Hepatocyte (in vitro differentiated cells): ENCODE data around the gene SPDYE4. TPM values are rescaled to one million over a fixed set of nuclear protein-coding genes. Genes with fewer than 3 reads are reported as not detected.

ENCODE experiments used
- DNase-seq: peaks from one replicate; pipeline ENCODE4 v3.0.0-alpha.2; 2016; ENCODE audit warnings: low spot score
- H2AFZ ChIP-seq: fragments of 200-600 bp; sonication (generic); 2 replicates; pipeline ENCODE4 v1.6.0; 2016; ENCODE audit warnings: antibody characterized with exemption, mild to moderate bottlenecking
- H3K27ac ChIP-seq: fragments of 200-600 bp; sonication (generic); 2 replicates; pipeline ENCODE4 v1.5.1; 2016; ENCODE audit warnings: mild to moderate bottlenecking
- H3K27me3 ChIP-seq: fragments of 200-600 bp; sonication (generic); 2 replicates; pipeline ENCODE4 v1.6.1; 2016
- H3K36me3 ChIP-seq: fragments of 200-600 bp; sonication (generic); replicated peaks from 2 replicates; pipeline ENCODE4 v1.5.1; 2016; ENCODE audit warnings: low read depth; ENCODE audit not compliant: insufficient read depth
- H3K4me1 ChIP-seq: fragments of 200-600 bp; sonication (generic); 2 replicates; pipeline ENCODE4 v1.5.1; 2016; ENCODE audit warnings: mild to moderate bottlenecking, moderate library complexity; ENCODE audit not compliant: insufficient read depth
- H3K4me2 ChIP-seq: fragments of 200-600 bp; sonication (generic); 2 replicates; pipeline ENCODE4 v1.6.0; 2016
- H3K4me3 ChIP-seq: fragments of 200-600 bp; sonication (generic); 2 replicates; pipeline ENCODE4 v1.5.1; 2016; ENCODE audit warnings: mild to moderate bottlenecking
- H3K79me2 ChIP-seq: fragments of 200-600 bp; sonication (generic); 2 replicates; pipeline ENCODE4 v1.6.0; 2017; ENCODE audit warnings: mild to moderate bottlenecking
- H3K9me2 ChIP-seq: fragments of 200-600 bp; sonication (generic); replicated peaks from 2 replicates; pipeline ENCODE4 v1.6.0; 2017; ENCODE audit warnings: mild to moderate bottlenecking; ENCODE audit not compliant: insufficient read depth
- H3K9me3 ChIP-seq: fragments of 200-600 bp; sonication (generic); 2 replicates; pipeline ENCODE4 v1.5.1; 2016; ENCODE audit warnings: low read depth, mild to moderate bottlenecking
- H4K20me1 ChIP-seq: fragments of 200-600 bp; sonication (generic); 2 replicates; pipeline ENCODE4 v1.6.0; 2016; ENCODE audit warnings: mild to moderate bottlenecking; ENCODE audit not compliant: insufficient read depth, poor library complexity, severe bottlenecking
- CTCF ChIP-seq: fragments of 200-600 bp; sonication (generic); IDR thresholded peaks from 2 replicates; pipeline ENCODE4 v1.5.1; 2016; ENCODE audit warnings: antibody characterized with exemption, mild to moderate bottlenecking; ENCODE audit not compliant: poor library complexity
- EZH2 ChIP-seq: fragments of 200-600 bp; sonication (generic); IDR thresholded peaks from 2 replicates; pipeline ENCODE4 v1.6.1; 2016; ENCODE audit warnings: antibody characterized with exemption, mild to moderate bottlenecking, borderline replicate concordance
- EZH2phosphoT487 ChIP-seq: fragments of 200-600 bp; sonication (generic); IDR thresholded peaks from one replicate; pipeline ENCODE4 v1.6.1; 2018; ENCODE audit warnings: antibody characterized with exemption, mild to moderate bottlenecking, low read depth, moderate library complexity; ENCODE audit not compliant: unreplicated experiment, severe bottlenecking
- WGBS: methylation state at CpG from one replicate; pipeline ENCODE4 v1.1.6; 2016; ENCODE audit warnings: low lambda C conversion rate; ENCODE audit errors: missing lambda C conversion rate; 5-methylcytosine and 5-hydroxymethylcytosine counted together
- polyA plus RNA-seq: library from polyadenylated mRNA; unstranded; fragments of >200 nt; fragmentation: Nextera tagmentation; extraction: Ambion mirVana; gene quantifications from 2 replicates; pipeline ENCODE4 v1.2.1, GENCODE V29; 2016
- total RNA-seq: library from RNA; depleted of rRNA; stranded (reverse); fragments of >200 nt; gene quantifications from 2 replicates; pipeline ENCODE4 v1.2.3, GENCODE V29; 2014

Gene SPDYE4
- total and polyA plus RNA-seq, 2 experiments from 2014 or later, result not detected

DNA sequence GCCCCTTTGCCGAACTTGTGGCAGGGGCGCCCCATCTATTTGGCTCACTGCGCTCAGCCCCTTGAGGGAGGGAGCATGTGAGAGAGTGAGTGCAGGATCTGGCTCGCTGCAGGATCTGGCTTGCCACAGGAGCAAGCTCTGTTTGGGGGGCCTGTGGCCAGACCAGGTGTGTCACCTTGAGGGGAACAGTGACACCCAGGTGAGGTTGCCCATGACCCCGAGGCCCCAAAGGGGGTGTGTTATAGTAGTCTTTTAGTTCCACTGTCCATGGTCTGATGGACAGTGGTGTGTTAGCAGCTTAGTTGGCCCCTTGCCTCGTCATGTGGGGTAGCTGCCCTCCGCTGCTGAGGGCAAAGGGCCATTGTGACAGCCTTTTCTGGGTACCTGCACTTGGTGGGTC, 55.3 kb downstream of the SPDYE4 start:
- Histone ChIP-seq H3K79me2 (no peaks in the 10 kb centered on the region), H3K27ac (no peak overlapping the region), H3K4me1 (peaks cover 23% of the 10 kb centered on the region), H3K27me3 (no peaks in the 10 kb centered on the region), H4K20me1 (no peaks in the 10 kb centered on the region), H3K4me2 (no peak overlapping the region), H3K9me2 (no peaks in the 10 kb centered on the region), H3K4me3 (no peak overlapping the region), H3K9me3 (no peaks in the 10 kb centered on the region), H2AFZ (no peak overlapping the region), H3K36me3 (no peaks in the 10 kb centered on the region)
- 94% methylated on average over 7 of the region's 7 CpGs for WGBS
- TF ChIP-seq EZH2 (no peak), EZH2phosphoT487 (no peak), CTCF (no peak)
- DNase-seq, result no peak

DNA sequence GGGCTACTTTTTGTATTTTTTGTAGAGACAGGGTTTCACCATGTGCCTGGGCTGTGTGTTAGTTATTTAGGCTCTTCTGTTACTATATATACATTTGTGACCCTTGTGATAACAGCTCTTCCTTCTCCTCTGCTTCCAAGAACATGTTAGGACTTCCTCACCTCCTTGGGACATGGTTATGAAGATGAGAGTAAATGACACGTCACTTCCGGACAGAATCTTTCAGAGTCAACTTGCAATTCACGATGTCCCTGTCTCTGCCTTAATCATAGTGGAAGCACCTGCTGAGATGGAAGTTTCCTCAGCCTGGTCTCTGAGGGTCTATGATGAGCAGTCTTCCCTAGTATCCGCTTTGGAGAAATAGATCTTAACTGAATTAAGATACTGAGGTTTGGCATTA, 56.6 kb downstream of the SPDYE4 start:
- Histone ChIP-seq H4K20me1 (no peaks in the 10 kb centered on the region), H3K4me3 (no peak overlapping the region), H3K4me1 (peaks cover 21% of the 10 kb centered on the region), H2AFZ (no peak overlapping the region), H3K27me3 (no peaks in the 10 kb centered on the region), H3K9me2 (no peaks in the 10 kb centered on the region), H3K79me2 (no peaks in the 10 kb centered on the region), H3K36me3 (no peaks in the 10 kb centered on the region), H3K4me2 (no peak overlapping the region), H3K9me3 (no peaks in the 10 kb centered on the region), H3K27ac (no peak overlapping the region)
- TF ChIP-seq EZH2phosphoT487 (no peak), CTCF (no peak), EZH2 (no peak)
- WGBS, result 94% methylated on average over 4 of the region's 4 CpGs
- no peak for DNase-seq

DNA sequence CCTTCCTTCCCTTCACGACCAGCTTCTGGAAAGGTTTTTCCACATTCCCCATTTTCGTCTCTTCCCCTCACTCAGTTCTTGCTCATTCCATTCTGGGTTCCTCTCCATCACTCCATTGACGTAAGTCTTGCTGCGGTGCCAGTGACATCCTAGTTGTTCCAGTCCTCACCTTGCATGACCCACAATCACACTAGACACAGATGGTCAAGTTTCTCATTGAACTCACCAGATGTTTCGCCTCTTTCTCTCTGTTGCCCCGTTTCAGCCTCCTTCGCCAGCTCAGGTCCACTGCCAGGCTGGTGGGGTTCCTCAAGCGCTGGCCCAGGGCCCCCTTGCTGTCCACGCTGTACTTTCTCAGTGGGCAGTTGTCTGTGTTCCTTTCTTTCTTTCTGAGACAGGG, 57.1 kb downstream of the SPDYE4 start:
- no peaks in the 10 kb centered on the region for H3K9me3 ChIP-seq
- WGBS, result 94% methylated on average over 9 of the region's 9 CpGs
- no peak overlapping the region for H2AFZ ChIP-seq
- H3K9me2 ChIP-seq, result no peaks in the 10 kb centered on the region
- no peaks in the 10 kb centered on the region for H3K79me2 ChIP-seq
- no peaks in the 10 kb centered on the region for H3K27me3 ChIP-seq
- no peak overlapping the region for H3K4me2 ChIP-seq
- no peak overlapping the region for H3K4me3 ChIP-seq
- H3K27ac ChIP-seq, result no peak overlapping the region
- no peaks in the 10 kb centered on the region for H3K36me3 ChIP-seq
- no peak for DNase-seq
- TF ChIP-seq EZH2 (no peak), EZH2phosphoT487 (no peak), CTCF (no peak)
- no peaks in the 10 kb centered on the region for H4K20me1 ChIP-seq
- H3K4me1 ChIP-seq, result peaks cover 24% of the 10 kb centered on the region

Other genes with a start within 250 kb of the SPDYE4 start
- 72.0 and 75.6 TPM in 2 replicates for gene MYH10, start 127.8 kb downstream of the SPDYE4 start, total RNA-seq
- gene MYH10, start 127.8 kb downstream of the SPDYE4 start, polyA plus RNA-seq, result 87.8 and 104 TPM in 2 replicates
- gene CCDC42, start 13.7 kb downstream of the SPDYE4 start, total RNA-seq, result 0.53 TPM in 1 of 2 replicates, not detected in the other
- 1.7 and 3.2 TPM in 2 replicates for gene CCDC42, start 13.7 kb downstream of the SPDYE4 start, polyA plus RNA-seq
- 1.8 and 2.2 TPM in 2 replicates for gene MFSD6L, start 40.8 kb upstream of the SPDYE4 start, total RNA-seq
- 0.34 and 0.45 TPM in 2 replicates for gene MFSD6L, start 40.8 kb upstream of the SPDYE4 start, polyA plus RNA-seq
- gene PIK3R6, start 109.1 kb upstream of the SPDYE4 start, total RNA-seq, result 0.10 TPM in 1 of 2 replicates, not detected in the other
- gene PIK3R6, start 109.1 kb upstream of the SPDYE4 start, polyA plus RNA-seq, result 0.07 TPM in 1 of 2 replicates, not detected in the other
- gene PIK3R5, start 207.2 kb upstream of the SPDYE4 start, total RNA-seq, result 0.12 and 2.6 TPM in 2 replicates
- gene PIK3R5, start 207.2 kb upstream of the SPDYE4 start, polyA plus RNA-seq, result not detected in 2 replicates